Prostate gland (tissue), 2 donors: ENCODE results near the gene KRTAP9-8. TPM values are rescaled to one million over a fixed set of nuclear protein-coding genes. Genes with fewer than 3 reads are reported as not detected.

Experiments
- DNase-seq: peaks from one replicate; pipeline ENCODE4 v3.0.0-alpha.2; 2019; ENCODE audit warnings: low spot score
- H3K27ac ChIP-seq, 2 donors: fragments of 200-600 bp; sonication (generic); 2 replicates each; pipeline ENCODE4 v1.5.1; 2017 to 2019
- H3K27me3 ChIP-seq: fragments of 200-600 bp; sonication (generic); replicated peaks from 2 replicates; pipeline ENCODE4 v1.5.1; 2019; ENCODE audit not compliant: insufficient read depth
- H3K36me3 ChIP-seq, 2 donors: fragments of 200-600 bp; sonication (generic); 1 replicate in 1 of 2; 2 replicates in 1 of 2; pipeline versions ENCODE4 v1.5.1 to v1.8.1; 2017 to 2019
- H3K4me1 ChIP-seq: fragments of 200-600 bp; sonication (generic); replicated peaks from 2 replicates; pipeline ENCODE4 v1.5.1; 2019
- H3K4me3 ChIP-seq, 2 donors: fragments of 200-600 bp; sonication (generic); 2 replicates each; pipeline ENCODE4 v1.5.1; 2017 to 2019
- H3K9me3 ChIP-seq: fragments of 200-600 bp; sonication (generic); 2 replicates; pipeline ENCODE4 v1.5.1; 2017
- POLR2A ChIP-seq: fragments of 450-650 bp; IDR thresholded peaks from one replicate; pipeline ENCODE4 v1.6.1; 2016; ENCODE audit warnings: antibody characterized with exemption, mild to moderate bottlenecking
- POLR2AphosphoS5 ChIP-seq: sonication (generic); formaldehyde crosslinking; IDR thresholded peaks from one replicate; pipeline ENCODE4 v1.6.1; 2017; ENCODE audit warnings: antibody characterized with exemption
- WGBS: methylation state at CpG from one replicate; pipeline ENCODE4 v1.1.5; 2018; 5-methylcytosine and 5-hydroxymethylcytosine counted together
- intact Hi-C: fragments of 100-400 bp; cut with DNase I; formaldehyde crosslinking; loops from one replicate; pipeline ENCODE4 v1.14.2; 2022
- small RNA-seq, 2 donors: library from RNA; depleted of rRNA; stranded (forward); fragments of <200 nt; gene quantifications; one replicate each; pipeline ENCODE3, GENCODE V24; 2016
- total RNA-seq, 2 donors: library from RNA; depleted of rRNA; stranded (reverse); fragments of >200 nt; gene quantifications; one replicate each; pipeline ENCODE4 v1.1.0, GENCODE V29; 2016
- TF ChIP-seq, protein P1 (sequence below), 4 experiments: fragments of 200-600 bp in 2 of 4; fragments of 450-650 bp in 2 of 4; sonication (generic) in 2 of 4; IDR thresholded peaks; 1 replicate in 3 of 4; 2 replicates in 1 of 4; pipeline ENCODE4 v1.5.1; 2016 to 2019; ENCODE audit warnings: antibody characterized with exemption in 4 of 4, mild to moderate bottlenecking in 2 of 4, moderate library complexity in 2 of 4

KRTAP9-8 gene
- total RNA-seq, 2 donors from 2014 or later: not detected

DNA sequence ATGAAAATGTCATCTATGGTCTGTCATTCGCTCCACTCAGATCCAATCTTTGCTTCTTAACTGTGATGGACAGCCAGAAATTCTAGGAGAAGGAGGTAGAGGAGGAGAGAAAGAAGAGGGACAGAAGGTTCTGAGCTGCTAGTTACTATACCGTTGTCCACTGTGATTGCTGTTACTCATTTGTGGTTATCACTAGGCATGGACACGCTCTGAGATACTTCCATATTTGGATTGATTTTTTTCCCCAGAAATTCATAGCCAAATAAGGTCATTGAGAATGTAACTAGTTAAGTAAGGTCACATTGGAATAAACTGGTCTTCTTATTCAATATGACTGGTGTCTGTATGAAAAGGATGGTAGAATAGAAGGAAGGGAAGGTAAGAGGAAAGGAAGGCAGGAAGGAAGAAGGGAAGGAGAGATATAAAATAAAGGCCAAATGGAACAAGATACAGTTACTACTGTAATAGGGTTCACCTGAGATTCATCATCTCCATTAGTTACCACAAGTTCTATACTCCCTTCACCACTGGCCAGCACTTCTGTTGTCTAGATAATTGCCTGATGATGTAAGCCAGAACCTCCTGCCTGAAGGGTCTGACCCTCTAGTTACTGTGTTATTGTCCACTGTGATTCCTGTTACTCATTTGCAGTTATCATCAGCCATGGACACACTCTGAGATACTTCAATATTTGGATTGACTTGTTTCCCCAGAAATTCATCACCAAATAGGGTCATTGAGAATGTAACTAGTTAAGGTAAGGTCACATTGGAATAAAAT is 40.6 kb downstream of the KRTAP9-8 start:
- Histone ChIP-seq H3K36me3 (no peaks in the 10 kb centered on the region), H3K4me1 (no peaks in the 10 kb centered on the region), H3K4me3 (no peak overlapping the region), H3K27ac (no peak overlapping the region), H3K9me3 (no peaks in the 10 kb centered on the region), H3K27me3 (no peaks in the 10 kb centered on the region)
- intact Hi-C loops: no loop called here
- WGBS: 90% methylated on average over 3 of the region's 3 CpGs
- no peak for TF ChIP-seq POLR2A
- TF ChIP-seq, protein P1, sequence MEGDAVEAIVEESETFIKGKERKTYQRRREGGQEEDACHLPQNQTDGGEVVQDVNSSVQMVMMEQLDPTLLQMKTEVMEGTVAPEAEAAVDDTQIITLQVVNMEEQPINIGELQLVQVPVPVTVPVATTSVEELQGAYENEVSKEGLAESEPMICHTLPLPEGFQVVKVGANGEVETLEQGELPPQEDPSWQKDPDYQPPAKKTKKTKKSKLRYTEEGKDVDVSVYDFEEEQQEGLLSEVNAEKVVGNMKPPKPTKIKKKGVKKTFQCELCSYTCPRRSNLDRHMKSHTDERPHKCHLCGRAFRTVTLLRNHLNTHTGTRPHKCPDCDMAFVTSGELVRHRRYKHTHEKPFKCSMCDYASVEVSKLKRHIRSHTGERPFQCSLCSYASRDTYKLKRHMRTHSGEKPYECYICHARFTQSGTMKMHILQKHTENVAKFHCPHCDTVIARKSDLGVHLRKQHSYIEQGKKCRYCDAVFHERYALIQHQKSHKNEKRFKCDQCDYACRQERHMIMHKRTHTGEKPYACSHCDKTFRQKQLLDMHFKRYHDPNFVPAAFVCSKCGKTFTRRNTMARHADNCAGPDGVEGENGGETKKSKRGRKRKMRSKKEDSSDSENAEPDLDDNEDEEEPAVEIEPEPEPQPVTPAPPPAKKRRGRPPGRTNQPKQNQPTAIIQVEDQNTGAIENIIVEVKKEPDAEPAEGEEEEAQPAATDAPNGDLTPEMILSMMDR (IDR thresholded peaks at IDR 0.05): no peak
- TF ChIP-seq POLR2AphosphoS5: no peak
- DNase-seq: no peak

DNA sequence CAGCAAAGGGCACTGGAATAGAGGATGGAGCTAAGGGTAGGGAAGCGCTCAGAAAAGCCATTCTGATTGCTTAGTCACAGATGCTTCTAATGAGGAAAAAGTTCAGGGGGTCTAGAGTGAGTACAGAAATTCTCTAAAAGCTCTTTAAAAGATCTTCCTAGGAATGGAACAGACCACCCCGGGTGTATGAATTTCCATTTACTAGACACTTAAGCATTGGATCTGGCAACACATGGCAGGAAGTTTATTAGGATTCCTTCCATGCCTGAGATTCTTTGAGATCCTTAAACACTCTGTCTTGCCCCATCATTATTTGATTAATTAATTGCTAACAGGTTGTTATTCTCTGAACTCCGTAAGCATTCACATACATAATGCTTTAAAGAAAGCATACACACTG is 46.2 kb downstream of the KRTAP9-8 start:
- H3K27ac ChIP-seq: no peak overlapping the region
- no peak for DNase-seq
- TF ChIP-seq POLR2AphosphoS5 (no peak), POLR2A (no peak)
- TF ChIP-seq, protein P1 (IDR thresholded peaks at IDR 0.05): no peak
- no peak overlapping the region for H3K4me3 ChIP-seq
- no peaks in the 10 kb centered on the region for H3K4me1 ChIP-seq
- H3K36me3 ChIP-seq: no peaks in the 10 kb centered on the region
- H3K27me3 ChIP-seq: no peaks in the 10 kb centered on the region
- intact Hi-C loops: no loop called here
- H3K9me3 ChIP-seq: no peaks in the 10 kb centered on the region
- WGBS: 47% methylated on average over 3 of the region's 3 CpGs

DNA sequence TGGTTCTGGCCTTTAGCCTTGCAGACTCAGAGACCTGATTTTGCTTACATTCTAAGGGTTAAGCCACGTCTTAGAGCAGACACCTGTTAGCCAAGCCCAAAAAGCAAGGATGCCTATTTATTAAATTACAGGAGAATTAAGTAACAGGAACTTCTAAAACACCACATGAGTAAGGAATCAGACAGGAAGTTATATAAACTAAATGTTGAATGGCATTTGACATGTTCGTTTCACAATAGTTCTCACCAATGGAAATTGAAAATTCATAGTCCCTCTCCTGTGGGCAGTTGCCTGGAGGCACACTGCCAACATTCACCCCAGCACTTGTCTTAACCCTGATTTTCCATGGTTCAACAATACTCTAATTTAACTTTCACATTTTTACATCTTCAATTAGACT is 46.7 kb downstream of the KRTAP9-8 start:
- TF ChIP-seq POLR2AphosphoS5: no peak
- no peak for TF ChIP-seq POLR2A
- TF ChIP-seq, protein P1 (IDR thresholded peaks at IDR 0.05): no peak
- intact Hi-C loops: no loop called here
- Histone ChIP-seq H3K9me3 (no peaks in the 10 kb centered on the region), H3K27ac (no peak overlapping the region), H3K4me1 (no peaks in the 10 kb centered on the region), H3K4me3 (no peak overlapping the region), H3K27me3 (no peaks in the 10 kb centered on the region), H3K36me3 (no peaks in the 10 kb centered on the region)
- WGBS: 67% methylated on average over 2 of the region's 2 CpGs
- DNase-seq: no peak

DNA sequence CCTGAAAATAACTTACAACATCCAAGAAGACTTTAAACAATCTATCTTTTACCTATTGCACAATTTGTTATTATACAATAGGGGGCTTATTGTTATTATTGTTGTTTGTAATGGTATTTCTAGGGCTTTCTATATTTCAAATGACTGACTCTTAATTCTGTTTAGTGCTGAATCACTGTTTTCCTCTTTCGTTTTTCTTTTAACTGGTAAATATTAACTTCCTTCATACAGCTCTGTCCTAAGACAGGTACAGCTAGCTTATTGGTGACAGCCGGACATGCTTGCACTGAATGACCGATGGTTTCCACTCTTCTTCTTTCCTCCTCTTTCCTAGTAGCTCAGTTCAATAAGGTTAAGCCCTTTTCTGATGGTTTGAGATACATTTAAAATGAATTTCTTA is 49.3 kb downstream of the KRTAP9-8 start:
- WGBS: 83% methylated on average over 3 of the region's 3 CpGs
- no peak for DNase-seq
- no peaks in the 10 kb centered on the region for H3K9me3 ChIP-seq
- H3K4me3 ChIP-seq: no peak overlapping the region
- H3K27me3 ChIP-seq: no peaks in the 10 kb centered on the region
- no peak overlapping the region for H3K27ac ChIP-seq
- intact Hi-C loops: no loop called here
- H3K36me3 ChIP-seq: no peaks in the 10 kb centered on the region
- H3K4me1 ChIP-seq: no peaks in the 10 kb centered on the region
- TF ChIP-seq POLR2A (no peak), POLR2AphosphoS5 (no peak)
- TF ChIP-seq, protein P1 (IDR thresholded peaks at IDR 0.05): no peak

Small RNA genes within 50 kb of the gene (small RNA-seq; reads per million reads assigned to genes)
- 0 reads per million in 2 donors for gene KRTAP9-10P

Other genes starting within 250 kb of the KRTAP9-8 start
- gene KRTAP3-3, start 243.8 kb upstream of the KRTAP9-8 start, total RNA-seq: not detected
- gene KRTAP3-2, start 238.1 kb upstream of the KRTAP9-8 start, total RNA-seq: not detected
- not detected for gene KRTAP3-1, start 228.9 kb upstream of the KRTAP9-8 start, total RNA-seq
- gene KRTAP1-5, start 210.8 kb upstream of the KRTAP9-8 start, total RNA-seq: under 1 TPM in 1 of 2 donors, not detected in 1; 0.51 TPM
- not detected for gene KRTAP1-4, start 207.8 kb upstream of the KRTAP9-8 start, total RNA-seq
- not detected for gene KRTAP1-3, start 203.1 kb upstream of the KRTAP9-8 start, total RNA-seq
- gene KRTAP1-1, start 196.5 kb upstream of the KRTAP9-8 start, total RNA-seq: 1 to 10 TPM in 1 of 2 donors, not detected in 1; 1.4 TPM
- not detected for gene KRTAP2-1, start 190.7 kb upstream of the KRTAP9-8 start, total RNA-seq
- gene KRTAP2-2, start 182.8 kb upstream of the KRTAP9-8 start, total RNA-seq: not detected
- gene KRTAP2-3, start 177.9 kb upstream of the KRTAP9-8 start, total RNA-seq: not detected
- not detected for gene KRTAP2-4, start 172.1 kb upstream of the KRTAP9-8 start, total RNA-seq
- not detected for gene KRTAP4-7, start 153.8 kb upstream of the KRTAP9-8 start, total RNA-seq
- gene KRTAP4-8, start 139.9 kb upstream of the KRTAP9-8 start, total RNA-seq: not detected
- not detected for gene KRTAP4-16, start 135.8 kb upstream of the KRTAP9-8 start, total RNA-seq
- not detected for gene KRTAP4-9, start 132.6 kb upstream of the KRTAP9-8 start, total RNA-seq
- gene KRTAP4-11, start 119.6 kb upstream of the KRTAP9-8 start, total RNA-seq: not detected
- not detected for gene KRTAP4-12, start 113.8 kb upstream of the KRTAP9-8 start, total RNA-seq
- gene KRTAP4-6, start 97.5 kb upstream of the KRTAP9-8 start, total RNA-seq: not detected
- not detected for gene KRTAP4-5, start 88.2 kb upstream of the KRTAP9-8 start, total RNA-seq
- not detected for gene KRTAP4-4, start 77.3 kb upstream of the KRTAP9-8 start, total RNA-seq
- gene KRTAP4-3, start 69.8 kb upstream of the KRTAP9-8 start, total RNA-seq: not detected
- not detected for gene KRTAP4-2, start 59.8 kb upstream of the KRTAP9-8 start, total RNA-seq
- not detected for gene KRTAP4-1, start 53.1 kb upstream of the KRTAP9-8 start, total RNA-seq
- gene KRTAP9-1, start 48.1 kb upstream of the KRTAP9-8 start, total RNA-seq: not detected
- gene KRTAP9-2, start 11.4 kb upstream of the KRTAP9-8 start, total RNA-seq: not detected
- not detected for gene KRTAP9-3, start 5.5 kb upstream of the KRTAP9-8 start, total RNA-seq
- not detected for gene KRTAP9-4, start 11.7 kb downstream of the KRTAP9-8 start, total RNA-seq
- gene KRTAP9-9, start 17.4 kb downstream of the KRTAP9-8 start, total RNA-seq: not detected
- gene KRTAP9-6, start 27.4 kb downstream of the KRTAP9-8 start, total RNA-seq: not detected
- gene KRTAP9-7, start 37.7 kb downstream of the KRTAP9-8 start, total RNA-seq: not detected
- gene KRTAP29-1, start 64.9 kb downstream of the KRTAP9-8 start, total RNA-seq: not detected
- not detected for gene KRTAP16-1, start 71.3 kb downstream of the KRTAP9-8 start, total RNA-seq
- gene KRTAP17-1, start 77.7 kb downstream of the KRTAP9-8 start, total RNA-seq: not detected
- not detected for gene KRT33A, start 112.8 kb downstream of the KRTAP9-8 start, total RNA-seq
- not detected for gene KRT33B, start 131.8 kb downstream of the KRTAP9-8 start, total RNA-seq
- gene KRT34, start 144.3 kb downstream of the KRTAP9-8 start, total RNA-seq: 1 to 10 TPM in 1 of 2 donors, not detected in 1; 1.5 TPM
- not detected for gene KRT31, start 159.6 kb downstream of the KRTAP9-8 start, total RNA-seq
- gene KRT37, start 186.6 kb downstream of the KRTAP9-8 start, total RNA-seq: not detected
- not detected for gene KRT38, start 203.0 kb downstream of the KRTAP9-8 start, total RNA-seq
- gene KRT32, start 229.4 kb downstream of the KRTAP9-8 start, total RNA-seq: not detected
- not detected for gene KRT35, start 243.2 kb downstream of the KRTAP9-8 start, total RNA-seq